HG03457 (cell line): ENCODE measurements around the gene AFDN.

ENCODE experiments used
- ATAC-seq: cut with Tn5 transposase; IDR thresholded peaks from one replicate; pipeline ENCODE4 v1.9.1; 2021; ENCODE audit warnings: moderate number of reproducible peaks; ENCODE audit not compliant: unreplicated experiment

The AFDN gene

GRCh38 chr6:167946007-167946406 is 119.3 kb downstream of the AFDN start:
- no peak for ATAC-seq

- no peak for ATAC-seq
These were observed 119.9 kb downstream of the AFDN start for GRCh38 chr6:167946604-167947003.

GRCh38 chr6:167947716-167948115 is 121.0 kb downstream of the AFDN start:
- ATAC-seq: no peak

- ATAC-seq: no peak
These were observed 122.0 kb downstream of the AFDN start for GRCh38 chr6:167948716-167949115.

GRCh38 chr6:167949121-167949684 is 122.5 kb downstream of the AFDN start:
- no peak for ATAC-seq

- no peak for ATAC-seq
These were observed 125.2 kb downstream of the AFDN start for GRCh38 chr6:167951781-167952511.

- ATAC-seq: no peak
These were observed 125.8 kb downstream of the AFDN start for GRCh38 chr6:167952512-167952859.

GRCh38 chr6:167953551-167953950 is 126.8 kb downstream of the AFDN start:
- ATAC-seq: no peak

- ATAC-seq: no peak
These were observed 127.4 kb downstream of the AFDN start for GRCh38 chr6:167954151-167954550.

GRCh38 chr6:167956491-167956890 is 129.8 kb downstream of the AFDN start:
- ATAC-seq: no peak

- no peak for ATAC-seq
These were observed 130.3 kb downstream of the AFDN start for GRCh38 chr6:167956983-167957492.

- no peak for ATAC-seq
These were observed 130.9 kb downstream of the AFDN start for GRCh38 chr6:167957626-167958025.

- no peak for ATAC-seq
These were observed 133.9 kb downstream of the AFDN start for GRCh38 chr6:167960579-167960978.

- no peak for ATAC-seq
These were observed 136.0 kb downstream of the AFDN start for GRCh38 chr6:167962711-167963110.

- no peak for ATAC-seq
These were observed 136.9 kb downstream of the AFDN start for GRCh38 chr6:167963589-167964057.

- no peak for ATAC-seq
These were observed 139.2 kb downstream of the AFDN start for GRCh38 chr6:167965592-167966539.

GRCh38 chr6:167966540-167966905 is 139.8 kb downstream of the AFDN start:
- ATAC-seq: no peak

- ATAC-seq: no peak
These were observed 141.4 kb downstream of the AFDN start for GRCh38 chr6:167968091-167968490.

- no peak for ATAC-seq
These were observed 143.5 kb downstream of the AFDN start for GRCh38 chr6:167970230-167970629.

- no peak for ATAC-seq
These were observed 145.5 kb downstream of the AFDN start for GRCh38 chr6:167972193-167972592.

- ATAC-seq: no peak
These were observed 146.6 kb downstream of the AFDN start for GRCh38 chr6:167973148-167973885.
